NCI-H1436 treated with DMSO at 0.1 percent for 48 hours (cell line): ENCODE measurements around the gene SKP1.
"Not testable (repeated sequence)": the region's sequence is repeated elsewhere in the genome, so short reads cannot be mapped to it uniquely, and the experiment has no call there.

ENCODE experiments used
- DNase-seq: peaks from one replicate; lab custom pipeline; 2025; lab: John Stamatoyannopoulos, UW

Gene SKP1

GRCh38 chr5:134177369-134178095, 782 bp upstream of the SKP1 start:
- no peak for DNase-seq

- no peak for DNase-seq
Observed at GRCh38 chr5:134175921-134176510, 734 bp downstream of the SKP1 start.

GRCh38 chr5:134174841-134175839, 1.6 kb downstream of the SKP1 start:
- DNase-seq: no peak

GRCh38 chr5:134171972-134172371, 4.8 kb downstream of the SKP1 start:
- no peak for DNase-seq

GRCh38 chr5:134162592-134162991, 14.2 kb downstream of the SKP1 start:
- no peak for DNase-seq

GRCh38 chr5:134161513-134162395, 15.0 kb downstream of the SKP1 start:
- DNase-seq: no peak

GRCh38 chr5:134153657-134154056, 23.1 kb downstream of the SKP1 start:
- no peak for DNase-seq

- no peak for DNase-seq
Observed at GRCh38 chr5:134153241-134153640, 23.5 kb downstream of the SKP1 start.

- not testable (repeated sequence) for DNase-seq
Observed at GRCh38 chr5:134152173-134152832, 24.4 kb downstream of the SKP1 start.

GRCh38 chr5:134151723-134152122, 25.0 kb downstream of the SKP1 start:
- DNase-seq: no peak

- DNase-seq: no peak
Observed at GRCh38 chr5:134149571-134150303, 27.0 kb downstream of the SKP1 start.

GRCh38 chr5:134148986-134149539, 27.7 kb downstream of the SKP1 start:
- no peak for DNase-seq

- no peak for DNase-seq
Observed at GRCh38 chr5:134148316-134148715, 28.4 kb downstream of the SKP1 start.

GRCh38 chr5:134146651-134147518, 29.9 kb downstream of the SKP1 start:
- DNase-seq: no peak

- DNase-seq: no peak
Observed at GRCh38 chr5:134145779-134146581, 30.8 kb downstream of the SKP1 start.

- no peak for DNase-seq
Observed at GRCh38 chr5:134145041-134145757, 31.6 kb downstream of the SKP1 start.
